CD4-positive, alpha-beta T cell treated with Interleukin-10 for 1 hour (primary cell): ENCODE measurements around the gene MED12L.
A peak's percentile ranks its signal among the peaks of the same experiment; 100 is the strongest.
"Not testable (repeated sequence)": the region's sequence is repeated elsewhere in the genome, so short reads cannot be mapped to it uniquely, and the experiment has no call there.

ENCODE experiments used
- DNase-seq: peaks from one replicate; pipeline ENCODE4 v3.0.0-alpha.2; 2020

Gene MED12L

GRCh38 chr3:151224268-151224866 lies 138.9 kb downstream of the MED12L start:
- DNase-seq: no peak

- no peak for DNase-seq
Observed at GRCh38 chr3:151225040-151225975, 139.8 kb downstream of the MED12L start.

GRCh38 chr3:151226088-151226563 lies 140.7 kb downstream of the MED12L start:
- no peak for DNase-seq

GRCh38 chr3:151226825-151227224 lies 141.4 kb downstream of the MED12L start:
- DNase-seq: no peak

GRCh38 chr3:151227266-151227806 lies 141.9 kb downstream of the MED12L start:
- DNase-seq: no peak

- DNase-seq: peak; percentile 86
Observed at GRCh38 chr3:151227807-151228665, 142.6 kb downstream of the MED12L start.

GRCh38 chr3:151228666-151229040 lies 143.2 kb downstream of the MED12L start:
- no peak for DNase-seq

- DNase-seq: peak; percentile 31
Observed at GRCh38 chr3:151230646-151231045, 145.2 kb downstream of the MED12L start.

GRCh38 chr3:151232403-151232802 lies 146.9 kb downstream of the MED12L start:
- not testable (repeated sequence) for DNase-seq

- no peak for DNase-seq
Observed at GRCh38 chr3:151232991-151233390, 147.5 kb downstream of the MED12L start.

- DNase-seq: no peak
Observed at GRCh38 chr3:151234825-151235224, 149.4 kb downstream of the MED12L start.

- no peak for DNase-seq
Observed at GRCh38 chr3:151236316-151236715, 150.9 kb downstream of the MED12L start.

- no peak for DNase-seq
Observed at GRCh38 chr3:151236736-151237135, 151.3 kb downstream of the MED12L start.

GRCh38 chr3:151242006-151242405 lies 156.5 kb downstream of the MED12L start:
- DNase-seq: not testable (repeated sequence)

- no peak for DNase-seq
Observed at GRCh38 chr3:151248772-151249337, 163.4 kb downstream of the MED12L start.

- DNase-seq: no peak
Observed at GRCh38 chr3:151256749-151257148, 171.3 kb downstream of the MED12L start.

GRCh38 chr3:151259664-151260063 lies 174.2 kb downstream of the MED12L start:
- DNase-seq: no peak

- no peak for DNase-seq
Observed at GRCh38 chr3:151262871-151263525, 177.5 kb downstream of the MED12L start.

GRCh38 chr3:151264605-151265004 lies 179.1 kb downstream of the MED12L start:
- no peak for DNase-seq

GRCh38 chr3:151265166-151265565 lies 179.7 kb downstream of the MED12L start:
- DNase-seq: no peak

GRCh38 chr3:151265866-151266265 lies 180.4 kb downstream of the MED12L start:
- peak; percentile 34 for DNase-seq

GRCh38 chr3:151267066-151267465 lies 181.6 kb downstream of the MED12L start:
- DNase-seq: no peak
